ENCODE measurements around the gene SPHKAP.
"Not testable (repeated sequence)": the region's sequence is repeated elsewhere in the genome, so short reads cannot be mapped to it uniquely, and the experiment has no call there.

Gene SPHKAP

GRCh38 chr2:228104215-228104614 is 77.3 kb downstream of the SPHKAP start:
- no peak for DNase-seq (ENCODE audit: extremely low read depth in 1 of 2, low read depth in 1 of 2)

GRCh38 chr2:228103379-228103778 is 78.1 kb downstream of the SPHKAP start:
- no peak for DNase-seq (ENCODE audit: extremely low read depth in 1 of 2, low read depth in 1 of 2)

- DNase-seq (ENCODE audit: extremely low read depth in 1 of 2, low read depth in 1 of 2) = no peak
Observed at GRCh38 chr2:228102949-228103348, 78.5 kb downstream of the SPHKAP start.

DNA sequence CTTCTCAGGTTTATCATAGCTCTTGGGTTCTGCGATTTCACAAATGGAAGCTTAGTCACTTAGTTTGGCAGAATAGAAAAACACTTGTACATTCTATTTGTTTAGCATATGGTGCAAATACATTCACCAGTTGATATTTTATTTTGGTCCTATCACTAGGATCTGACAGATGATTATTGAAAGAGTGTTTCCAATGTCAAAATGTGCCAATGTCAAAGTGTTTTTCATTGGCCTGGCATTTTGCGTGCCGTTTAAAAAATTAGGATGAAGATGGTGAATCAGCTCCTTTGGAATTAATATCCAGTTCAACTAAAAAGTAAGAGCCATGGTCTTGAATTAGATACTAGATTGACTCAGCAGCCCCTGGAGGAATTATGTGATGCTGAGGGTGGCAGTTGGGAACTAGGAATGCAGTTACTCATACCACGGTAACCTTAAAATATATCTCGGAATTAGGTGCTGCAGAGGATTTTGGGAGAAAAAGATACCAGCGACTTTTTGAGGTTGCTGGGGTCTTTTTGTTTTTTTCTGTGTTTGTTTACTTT is 87.0 kb downstream of the SPHKAP start:
- DNase-seq (ENCODE audit: extremely low read depth in 1 of 2, low read depth in 1 of 2) = no peak

GRCh38 chr2:228092056-228092455 is 89.4 kb downstream of the SPHKAP start:
- no peak for DNase-seq (ENCODE audit: extremely low read depth in 1 of 2, low read depth in 1 of 2)

- no peak for DNase-seq (ENCODE audit: extremely low read depth in 1 of 2, low read depth in 1 of 2)
Observed at GRCh38 chr2:228086561-228086960, 94.9 kb downstream of the SPHKAP start.

DNA sequence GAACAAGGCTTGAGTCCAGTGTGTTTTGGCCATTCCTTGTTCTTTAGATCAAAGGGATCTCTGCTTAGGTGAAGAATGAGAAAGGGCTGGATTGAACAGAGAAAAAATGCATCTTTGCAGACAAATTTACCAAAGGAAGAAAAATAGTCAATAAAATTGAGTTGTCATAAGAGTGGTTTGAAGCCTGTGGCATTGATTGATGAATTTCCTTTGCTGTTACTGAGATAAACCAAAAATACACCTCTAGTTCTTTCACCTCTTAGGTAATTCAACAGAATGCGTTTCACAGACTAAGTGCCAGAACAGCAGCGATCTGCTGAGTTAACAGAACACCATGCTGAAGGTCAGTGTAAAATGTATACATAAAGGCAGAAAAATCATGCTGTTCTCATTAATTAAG is 96.8 kb downstream of the SPHKAP start:
- DNase-seq (ENCODE audit: extremely low read depth in 1 of 2, low read depth in 1 of 2) = no peak

GRCh38 chr2:228083131-228083530 is 98.4 kb downstream of the SPHKAP start:
- no peak for DNase-seq (ENCODE audit: extremely low read depth in 1 of 2, low read depth in 1 of 2)

DNA sequence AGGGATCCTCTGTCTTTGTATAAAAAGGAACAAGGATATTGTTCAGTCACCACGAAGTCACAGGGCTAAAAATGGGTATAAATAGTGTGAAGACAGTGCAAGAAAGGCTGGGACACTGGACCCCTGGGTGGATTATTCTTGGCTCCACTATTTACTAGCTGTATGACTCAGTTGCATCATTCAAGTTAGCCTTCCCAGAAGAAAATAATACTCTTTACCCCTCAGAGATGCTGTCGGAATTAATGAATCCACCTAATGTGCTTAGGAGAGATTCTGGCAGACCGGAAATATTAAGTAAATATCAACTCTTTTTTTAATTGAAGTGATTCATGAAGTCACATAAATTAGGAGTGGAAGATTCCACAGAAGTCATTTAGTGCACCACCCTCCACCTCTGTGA is 98.9 kb downstream of the SPHKAP start:
- no peak for DNase-seq (ENCODE audit: extremely low read depth in 1 of 2, low read depth in 1 of 2)

DNA sequence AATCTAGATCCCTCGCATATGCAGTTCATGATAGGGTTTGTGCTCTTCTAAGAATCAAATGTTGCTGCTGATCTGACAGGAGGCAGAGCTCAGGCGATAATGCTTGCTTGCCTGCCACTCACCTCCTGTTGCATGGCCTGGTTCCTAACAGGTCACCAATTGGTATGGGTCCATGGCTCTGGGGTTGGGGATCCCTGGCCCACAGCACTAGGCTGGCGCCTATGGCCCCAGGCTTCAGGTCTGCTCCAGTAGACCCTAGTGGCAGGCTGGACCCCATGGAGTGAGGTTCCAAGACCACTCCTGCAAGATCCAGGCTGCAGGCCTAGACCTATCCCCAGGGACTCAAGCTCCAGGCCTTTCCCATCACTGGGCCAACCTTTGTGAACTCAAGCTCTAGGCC is 102.3 kb downstream of the SPHKAP start:
- DNase-seq (ENCODE audit: extremely low read depth in 1 of 2, low read depth in 1 of 2) = no peak

GRCh38 chr2:228076695-228077094 is 104.8 kb downstream of the SPHKAP start:
- DNase-seq (ENCODE audit: extremely low read depth in 1 of 2, low read depth in 1 of 2) = not testable (repeated sequence)

DNA sequence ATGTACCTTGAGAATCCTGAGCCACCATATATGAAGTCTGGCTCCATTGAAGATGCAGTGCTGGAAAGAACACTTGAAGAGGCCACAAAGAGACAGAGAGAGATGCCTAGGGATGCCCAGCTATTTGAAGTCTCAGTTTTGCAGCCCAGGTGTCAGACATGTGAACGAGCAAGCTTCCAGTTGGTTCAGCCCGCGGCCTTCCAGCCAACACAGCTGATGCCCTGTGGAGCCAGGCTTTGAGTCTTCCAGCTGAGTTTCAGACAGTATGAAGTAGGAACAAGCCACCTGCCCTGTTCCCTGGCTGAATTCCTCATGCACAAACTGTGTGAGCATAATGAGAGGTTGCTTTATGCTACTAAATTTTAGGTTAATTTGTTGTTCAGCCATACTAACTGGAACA is 108.8 kb downstream of the SPHKAP start:
- no peak for DNase-seq (ENCODE audit: extremely low read depth in 1 of 2, low read depth in 1 of 2)

- no peak for DNase-seq (ENCODE audit: extremely low read depth in 1 of 2, low read depth in 1 of 2)
Observed at GRCh38 chr2:228067309-228067708, 114.2 kb downstream of the SPHKAP start.

DNA sequence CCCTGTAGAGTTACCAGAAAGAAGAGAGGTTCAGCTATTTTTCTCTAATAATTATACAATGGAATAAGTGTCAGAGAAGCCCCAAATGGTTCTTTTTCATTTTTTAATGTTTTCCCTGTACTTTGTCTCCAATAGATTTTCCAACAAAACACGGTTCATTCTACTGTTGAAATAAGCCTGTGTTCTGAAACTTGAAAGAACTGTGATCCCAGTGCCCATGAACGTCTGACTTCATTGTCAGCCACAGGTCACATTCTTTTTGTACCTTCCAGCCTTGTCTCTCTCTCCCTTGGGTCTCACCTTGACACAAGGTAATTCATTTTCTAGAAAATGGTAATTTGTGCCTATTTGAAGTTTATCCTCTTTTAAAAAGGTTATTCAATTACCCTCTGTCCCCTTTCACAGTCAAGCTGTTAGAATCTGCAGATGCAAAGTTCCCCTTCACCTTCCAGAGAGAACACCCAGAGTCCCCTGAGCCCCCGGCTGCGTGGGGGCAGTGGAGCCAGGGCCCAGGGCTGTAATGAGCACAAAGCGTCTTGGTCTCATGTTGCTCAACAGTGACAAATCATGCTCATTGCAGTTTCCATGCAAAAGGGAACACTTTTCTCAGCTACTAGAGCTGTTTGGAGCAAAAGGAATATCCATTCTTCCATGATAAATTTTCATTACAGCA is 115.2 kb downstream of the SPHKAP start:
- no peak for DNase-seq (ENCODE audit: extremely low read depth in 1 of 2, low read depth in 1 of 2)

- DNase-seq (ENCODE audit: extremely low read depth in 1 of 2, low read depth in 1 of 2) = no peak
Observed at GRCh38 chr2:228065686-228066085, 115.8 kb downstream of the SPHKAP start.

DNA sequence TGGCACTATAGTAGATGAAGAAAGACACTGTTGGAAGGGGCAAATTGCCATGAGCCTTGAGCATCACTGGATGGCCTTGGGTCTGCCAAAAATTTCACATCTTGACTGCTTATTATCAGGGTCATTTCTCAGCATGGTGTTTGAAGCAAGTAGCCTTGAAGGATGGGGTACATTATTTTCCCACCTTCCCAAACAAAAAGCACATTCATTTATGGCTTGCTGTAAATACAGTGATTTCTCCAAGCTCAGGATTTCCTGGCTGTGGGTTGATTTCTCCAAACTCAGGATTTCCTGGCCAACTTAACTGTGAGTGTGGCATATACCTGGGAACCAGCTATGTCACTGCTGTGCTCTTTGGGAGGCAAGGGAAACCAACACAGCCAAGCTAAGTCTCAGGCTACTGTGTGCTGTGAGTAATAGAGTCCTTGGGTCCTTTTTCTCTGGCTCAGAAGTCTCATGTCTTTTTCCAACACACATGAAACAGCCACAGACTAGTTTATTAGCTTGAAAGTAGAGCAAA is 116.6 kb downstream of the SPHKAP start:
- DNase-seq (ENCODE audit: extremely low read depth in 1 of 2, low read depth in 1 of 2) = no peak

GRCh38 chr2:228064024-228064423 is 117.5 kb downstream of the SPHKAP start:
- DNase-seq (ENCODE audit: extremely low read depth in 1 of 2, low read depth in 1 of 2) = no peak

DNA sequence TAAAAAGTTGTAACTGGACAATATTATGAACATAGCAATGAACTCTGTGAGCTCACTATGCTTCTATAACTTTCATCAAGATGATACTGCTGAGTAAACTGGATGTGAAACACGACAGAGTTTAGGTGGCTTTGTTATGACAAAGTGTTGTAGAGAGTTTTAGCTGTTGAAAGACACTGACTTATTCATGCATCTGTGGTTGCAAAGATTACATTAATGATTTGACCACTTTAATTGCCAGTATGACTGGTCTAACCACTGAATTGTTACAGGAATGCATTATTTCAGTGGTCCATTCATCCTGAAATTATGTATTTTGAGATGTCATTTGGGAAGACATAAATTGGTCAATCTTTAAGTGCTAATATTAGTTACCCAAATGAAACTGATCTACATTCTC is 117.9 kb downstream of the SPHKAP start:
- no peak for DNase-seq (ENCODE audit: extremely low read depth in 1 of 2, low read depth in 1 of 2)

DNA sequence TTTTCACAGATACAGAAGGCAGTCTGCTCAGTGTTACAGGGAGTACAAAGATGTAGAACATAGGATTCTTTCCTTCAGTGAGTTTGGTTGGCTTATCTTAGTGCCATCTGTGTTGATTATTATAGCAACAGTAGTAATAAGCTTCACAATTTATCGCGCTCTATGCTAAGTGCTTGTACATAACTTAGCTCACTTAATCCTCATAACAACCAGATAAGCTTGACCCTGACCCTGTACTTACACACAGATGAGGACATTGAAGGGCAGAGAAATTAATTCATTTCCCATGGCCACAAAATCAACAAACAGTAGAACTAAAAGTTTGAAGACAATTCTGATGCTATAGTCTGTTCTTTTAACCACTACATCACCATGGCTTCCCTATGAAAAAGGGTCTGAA is 121.8 kb downstream of the SPHKAP start:
- DNase-seq (ENCODE audit: extremely low read depth in 1 of 2, low read depth in 1 of 2) = no peak

GRCh38 chr2:228056293-228057097 is 125.0 kb downstream of the SPHKAP start:
- no peak for DNase-seq (ENCODE audit: extremely low read depth in 1 of 2, low read depth in 1 of 2)

GRCh38 chr2:228048838-228049490 is 132.5 kb downstream of the SPHKAP start:
- no peak for DNase-seq (ENCODE audit: extremely low read depth in 1 of 2, low read depth in 1 of 2)
